GM18517 (cell line): ENCODE results near the gene SMIM24.
"Not testable (repeated sequence)": the region's sequence is repeated elsewhere in the genome, so short reads cannot be mapped to it uniquely, and the experiment has no call there.

ENCODE experiments used
- ATAC-seq: cut with Tn5 transposase; IDR thresholded peaks from one replicate; pipeline ENCODE4 v1.9.1; 2021; ENCODE audit warnings: mild to moderate bottlenecking, moderate library complexity; ENCODE audit not compliant: unreplicated experiment

The SMIM24 gene

GRCh38 chr19:3480383-3481091, at the start of gene SMIM24:
Gene SMIM24 (minus strand): TSS chr19:3480525. CDS start chr19:3480463, 62 bp downstream.
- no peak for ATAC-seq

- not testable (repeated sequence) for ATAC-seq
Measured at GRCh38 chr19:3529299-3529698, 49.0 kb upstream of the SMIM24 start.

DNA sequence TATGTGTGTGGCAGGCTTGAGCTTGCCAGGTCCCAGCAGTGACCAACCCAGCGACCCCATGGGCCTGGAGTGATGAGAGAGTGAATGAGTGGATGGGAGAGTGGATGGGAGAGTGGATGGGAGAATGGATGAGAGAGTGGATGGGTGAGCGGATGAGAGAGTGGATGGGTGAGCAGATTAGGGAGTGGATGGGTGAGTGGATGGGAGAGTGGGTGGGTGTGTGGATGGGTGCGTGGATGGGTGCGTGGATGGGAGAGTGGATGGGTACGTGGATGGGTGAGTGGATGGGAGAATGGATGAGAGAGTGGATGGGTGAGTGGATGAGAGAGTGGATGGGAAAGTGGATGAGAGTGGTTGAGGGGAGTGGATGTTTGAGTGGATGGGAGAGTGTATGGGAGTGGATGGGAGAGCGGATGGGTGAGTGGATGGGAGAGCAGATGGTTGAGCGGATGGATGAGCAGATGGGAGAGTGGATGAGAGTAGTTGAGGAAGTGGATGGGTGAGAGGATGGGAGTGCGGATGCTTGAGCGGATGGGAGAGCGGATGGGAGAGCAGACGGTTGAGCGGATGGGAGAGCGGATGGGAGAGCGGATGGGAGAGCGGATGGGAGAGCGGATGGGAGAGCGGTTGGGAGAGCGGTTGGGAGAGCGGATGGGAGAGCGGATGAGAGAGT, 48.4 kb upstream of the SMIM24 start:
- ATAC-seq: no peak

- ATAC-seq: no peak
Measured at GRCh38 chr19:3528080-3528479, 47.8 kb upstream of the SMIM24 start.

GRCh38 chr19:3527238-3527910, 47.0 kb upstream of the SMIM24 start:
- ATAC-seq: no peak

GRCh38 chr19:3526507-3527237, 46.3 kb upstream of the SMIM24 start:
- ATAC-seq: no peak

DNA sequence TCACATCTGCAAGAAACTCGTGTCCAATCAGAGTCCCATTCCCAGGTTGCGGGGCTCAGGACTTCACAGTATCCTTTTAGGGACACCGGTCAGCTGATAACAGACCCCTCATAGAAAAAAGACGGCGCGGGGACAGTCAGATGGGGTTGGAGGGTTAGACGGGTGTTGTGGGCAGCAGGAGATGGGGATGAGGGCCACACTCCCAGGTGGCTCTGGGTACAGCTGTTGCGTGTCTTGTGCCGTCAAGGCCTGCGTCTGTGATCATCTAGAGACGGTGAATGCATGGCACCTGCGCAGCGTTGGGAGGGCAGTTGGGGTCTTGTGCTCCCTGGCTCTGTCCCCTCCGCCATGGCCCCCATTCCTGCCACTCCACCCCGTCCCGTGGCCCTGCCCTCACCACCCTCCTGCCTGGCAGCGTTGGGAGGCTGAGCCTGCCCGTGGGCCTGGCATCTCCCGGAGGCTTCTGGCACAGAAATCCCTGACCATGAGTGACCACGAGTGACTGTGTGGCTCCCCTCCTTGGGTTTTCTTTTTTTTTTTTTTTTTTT, 44.7 kb upstream of the SMIM24 start:
- no peak for ATAC-seq

GRCh38 chr19:3524078-3524842, 43.9 kb upstream of the SMIM24 start:
- ATAC-seq: no peak

DNA sequence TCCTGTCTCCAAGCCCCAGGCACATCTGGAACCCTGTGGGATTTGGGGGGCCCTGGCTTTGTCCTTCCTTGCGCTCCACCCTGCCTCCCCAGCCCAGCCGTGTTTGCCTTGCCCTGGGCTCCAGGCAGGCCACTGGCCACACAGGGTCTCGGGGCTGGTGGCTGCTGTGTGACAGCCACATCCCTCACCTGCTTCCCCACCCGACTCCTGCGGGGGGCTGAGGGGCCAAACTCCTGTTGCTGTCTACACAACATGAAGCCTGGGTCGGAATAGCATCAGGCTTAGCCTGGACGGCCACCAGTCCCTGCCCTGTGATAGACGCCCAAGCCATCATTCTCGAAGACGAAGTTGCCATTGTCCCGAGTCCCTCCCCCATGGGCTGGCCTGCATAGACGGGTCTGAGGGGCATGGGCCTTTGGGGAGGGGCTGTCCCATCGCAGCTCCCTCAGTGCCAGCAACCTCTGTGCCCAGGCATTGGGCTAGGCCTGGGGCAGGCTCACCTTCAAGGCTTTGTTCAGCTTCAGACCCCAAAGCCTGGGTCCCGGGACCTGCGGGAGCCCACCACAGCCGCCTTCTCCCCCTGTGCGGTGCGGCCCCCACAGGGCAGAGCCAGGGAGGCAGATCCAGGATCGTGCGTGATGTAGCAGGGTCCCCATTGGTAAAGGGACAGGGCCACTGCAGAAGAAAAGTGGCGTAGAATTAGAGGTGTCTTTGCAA, 43.2 kb upstream of the SMIM24 start:
- ATAC-seq: no peak

DNA sequence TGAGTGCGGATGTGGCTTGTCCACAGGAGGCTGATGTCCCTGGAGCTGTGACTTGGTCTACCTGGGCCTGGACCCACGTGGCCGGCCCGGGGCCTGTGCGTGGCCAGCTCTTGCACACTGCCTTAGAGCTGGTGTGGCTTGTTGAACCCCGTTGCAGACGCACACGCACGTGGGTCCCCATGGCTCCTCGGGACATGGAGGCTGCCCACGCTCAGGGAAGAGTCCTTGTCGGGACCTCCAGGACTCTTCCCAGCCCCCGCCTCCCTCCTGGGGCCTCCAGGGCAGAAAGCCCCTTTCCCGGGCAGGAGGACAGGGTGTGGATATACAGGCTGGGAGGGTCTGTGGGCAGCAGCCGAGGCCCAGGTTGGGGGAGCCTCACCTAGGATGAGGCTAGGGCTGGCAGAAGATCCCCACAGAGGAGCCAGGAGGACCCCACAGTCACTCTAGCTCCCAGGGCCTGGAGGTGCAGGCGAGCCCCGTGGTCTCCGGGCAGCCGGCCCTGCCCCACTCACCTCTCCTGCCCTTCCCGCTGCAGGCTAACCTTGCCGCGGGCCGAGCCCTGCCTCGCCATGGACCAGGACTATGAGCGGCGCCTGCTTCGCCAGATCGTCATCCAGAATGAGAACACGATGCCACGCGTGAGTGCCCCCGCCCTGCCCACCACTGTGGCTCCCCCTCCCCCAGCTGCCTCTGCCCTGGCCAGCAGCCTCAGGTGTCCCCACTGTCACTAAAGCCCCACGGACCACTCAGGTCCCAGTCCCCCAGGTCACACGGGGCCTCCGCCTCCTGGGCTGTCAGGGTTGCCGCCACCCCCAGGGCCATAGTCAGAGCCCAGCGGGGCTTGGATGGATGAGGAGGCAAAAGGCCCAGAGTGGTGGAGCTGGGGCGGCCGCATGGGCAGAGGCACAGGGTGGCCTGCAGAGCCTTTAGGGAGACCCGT, 42.4 kb upstream of the SMIM24 start:
- no peak for ATAC-seq

- no peak for ATAC-seq
Measured at GRCh38 chr19:3521104-3521445, 40.8 kb upstream of the SMIM24 start.

GRCh38 chr19:3520166-3521103, 40.1 kb upstream of the SMIM24 start:
- ATAC-seq: no peak

- ATAC-seq: no peak
Measured at GRCh38 chr19:3519126-3519525, 38.8 kb upstream of the SMIM24 start.

GRCh38 chr19:3518659-3519058, 38.3 kb upstream of the SMIM24 start:
- no peak for ATAC-seq

GRCh38 chr19:3518255-3518654, 37.9 kb upstream of the SMIM24 start:
- no peak for ATAC-seq

DNA sequence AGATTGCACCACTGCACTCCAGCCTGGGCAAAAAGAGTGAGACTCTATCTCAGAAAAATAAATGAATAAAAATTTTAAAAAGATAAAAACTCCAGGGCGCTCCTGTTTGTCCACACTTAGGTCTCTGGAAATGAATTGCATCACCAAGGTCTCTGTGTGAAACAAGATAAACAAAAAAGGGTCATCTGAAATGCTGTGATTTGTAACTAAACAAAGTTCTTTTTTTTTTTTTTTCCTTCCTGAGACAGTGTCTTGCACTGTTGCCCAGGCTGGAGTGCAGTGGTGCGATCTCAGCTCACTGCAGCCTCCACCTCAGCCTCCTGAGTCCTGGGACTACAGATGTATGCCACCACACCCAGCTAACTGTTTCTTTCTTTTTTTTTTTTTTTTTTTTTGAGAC, 37.3 kb upstream of the SMIM24 start:
- no peak for ATAC-seq

- ATAC-seq: no peak
Measured at GRCh38 chr19:3516675-3517207, 36.4 kb upstream of the SMIM24 start.
